ENCODE results near the gene AHSP. TPM values are rescaled to one million over a fixed set of nuclear protein-coding genes. Genes with fewer than 3 reads are reported as not detected.
"Not testable (repeated sequence)": the region's sequence is repeated elsewhere in the genome, so short reads cannot be mapped to it uniquely, and the experiment has no call there.

AHSP gene
- total RNA-seq, 2 experiments from 2014 or later: not detected

DNA sequence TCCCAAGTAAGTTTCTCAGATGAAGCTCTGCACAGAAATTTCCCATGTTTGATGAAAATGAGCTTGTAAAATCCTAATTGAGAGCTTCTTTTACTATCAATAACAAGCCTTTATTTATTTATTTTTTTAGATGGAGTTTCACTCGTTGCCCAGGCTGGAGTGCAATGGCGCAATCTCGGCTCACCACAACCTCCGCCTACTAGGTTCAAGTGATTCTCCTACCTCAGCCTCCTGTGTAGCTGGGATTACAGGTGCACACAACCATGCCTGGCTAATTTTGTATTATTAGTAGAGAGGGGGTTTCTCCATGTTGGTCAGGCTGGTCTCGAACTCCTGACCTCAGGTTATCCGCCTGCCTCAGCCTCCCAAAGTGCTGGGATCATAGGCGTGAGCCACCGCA, 24.1 kb upstream of the AHSP start:
- H3K27me3 Mint-ChIP-seq; DNase-seq; H3K27ac Mint-ChIP-seq; H3K9me3 Mint-ChIP-seq; H3K4me3 Mint-ChIP-seq; POLR2A ChIA-PET; intact Hi-C loops (cut with micrococcal nuclease): not testable (repeated sequence)
- H3K4me1 Mint-ChIP-seq (ENCODE audit: low read depth): peaks cover 29% of the 10 kb centered on the region
- CTCF ChIA-PET: interaction anchor here (0.5 to 1.5 kb wide), 3 partner anchors 60 to 521 kb away, joined by 3 read pairs; no protein-coding TSS in a partner anchor
- H3K36me3 Mint-ChIP-seq: peaks cover 11% of the 10 kb centered on the region

- no peaks in the 10 kb centered on the region for H3K9me3 Mint-ChIP-seq
- intact Hi-C loops (cut with micrococcal nuclease): loop anchor here (2.0 kb wide), 2 partner anchors 197 to 365 kb away; no protein-coding TSS in a partner anchor
- H3K27me3 Mint-ChIP-seq: no peaks in the 10 kb centered on the region
- no peak for DNase-seq
- H3K4me3 Mint-ChIP-seq: no peak overlapping the region
- H3K27ac Mint-ChIP-seq: no peak overlapping the region
- POLR2A ChIA-PET: no interaction called here
- peaks cover 12% of the 10 kb centered on the region for H3K36me3 Mint-ChIP-seq
- CTCF ChIA-PET: interaction anchor here (0.5 to 1.5 kb wide), 2 partner anchors 61 to 364 kb away, joined by 3 read pairs; no protein-coding TSS in a partner anchor
- H3K4me1 Mint-ChIP-seq (ENCODE audit: low read depth): peaks cover 34% of the 10 kb centered on the region
Observed at GRCh38 chr16:31504159-31504558, 23.5 kb upstream of the AHSP start.

DNA sequence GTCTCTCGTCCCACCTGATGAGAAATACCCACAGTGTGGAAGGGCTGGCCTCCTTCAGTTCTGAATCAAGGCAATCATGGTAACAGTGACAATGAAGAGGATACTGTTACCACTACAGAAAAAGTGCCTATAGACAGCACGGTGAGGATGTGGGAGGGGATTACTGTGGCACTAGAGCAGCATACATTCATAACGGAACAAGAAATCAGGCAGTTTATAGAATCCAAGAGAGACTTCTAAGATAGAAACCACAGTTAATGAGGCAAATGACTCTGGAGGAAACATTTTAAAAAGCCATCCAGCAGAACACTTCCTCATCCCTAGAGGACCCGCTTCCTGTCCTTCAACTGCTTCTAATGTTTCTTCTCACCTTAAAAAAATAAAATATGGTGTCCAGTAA, 22.2 kb upstream of the AHSP start:
- ChIA-PET CTCF (no interaction called here), POLR2A (interaction anchor here (1.1 to 1.2 kb wide), 2 partner anchors 47 to 369 kb away, joined by 3 to 4 read pairs; no protein-coding TSS in a partner anchor)
- no peak overlapping the region for H3K4me3 Mint-ChIP-seq
- intact Hi-C loops (cut with micrococcal nuclease): loop anchor here (2.0 kb wide), 2 partner anchors 195 to 363 kb away; no protein-coding TSS in a partner anchor
- peaks cover 12% of the 10 kb centered on the region for H3K36me3 Mint-ChIP-seq
- peaks cover 42% of the 10 kb centered on the region for H3K4me1 Mint-ChIP-seq (ENCODE audit: low read depth)
- no peaks in the 10 kb centered on the region for H3K9me3 Mint-ChIP-seq
- peak; percentile 62 for DNase-seq
- peak overlapping the region; percentile 76 for H3K27ac Mint-ChIP-seq
- H3K27me3 Mint-ChIP-seq: no peaks in the 10 kb centered on the region

- H3K36me3 Mint-ChIP-seq: peaks cover 12% of the 10 kb centered on the region
- H3K4me1 Mint-ChIP-seq (ENCODE audit: low read depth): peaks cover 44% of the 10 kb centered on the region
- intact Hi-C loops (cut with micrococcal nuclease): no loop called here
- CTCF ChIA-PET: interaction anchor here (0.6 to 2.8 kb wide), 4 partner anchors 48 to 361 kb away, joined by 3 to 19 read pairs (median 4); partner anchors contain the start of gene ARMC5
- DNase-seq: no peak
- H3K27ac Mint-ChIP-seq: peak overlapping the region; percentile 94
- no peaks in the 10 kb centered on the region for H3K9me3 Mint-ChIP-seq
- H3K4me3 Mint-ChIP-seq: peak overlapping the region; percentile 93
- H3K27me3 Mint-ChIP-seq: no peaks in the 10 kb centered on the region
- POLR2A ChIA-PET: interaction anchor here (1.2 to 2.3 kb wide), 8 partner anchors 18 to 370 kb away, joined by 3 to 11 read pairs (median 4); partner anchors contain the start of genes FUS and ZNF267
Observed at GRCh38 chr16:31507617-31507928, 20.1 kb upstream of the AHSP start.

DNA sequence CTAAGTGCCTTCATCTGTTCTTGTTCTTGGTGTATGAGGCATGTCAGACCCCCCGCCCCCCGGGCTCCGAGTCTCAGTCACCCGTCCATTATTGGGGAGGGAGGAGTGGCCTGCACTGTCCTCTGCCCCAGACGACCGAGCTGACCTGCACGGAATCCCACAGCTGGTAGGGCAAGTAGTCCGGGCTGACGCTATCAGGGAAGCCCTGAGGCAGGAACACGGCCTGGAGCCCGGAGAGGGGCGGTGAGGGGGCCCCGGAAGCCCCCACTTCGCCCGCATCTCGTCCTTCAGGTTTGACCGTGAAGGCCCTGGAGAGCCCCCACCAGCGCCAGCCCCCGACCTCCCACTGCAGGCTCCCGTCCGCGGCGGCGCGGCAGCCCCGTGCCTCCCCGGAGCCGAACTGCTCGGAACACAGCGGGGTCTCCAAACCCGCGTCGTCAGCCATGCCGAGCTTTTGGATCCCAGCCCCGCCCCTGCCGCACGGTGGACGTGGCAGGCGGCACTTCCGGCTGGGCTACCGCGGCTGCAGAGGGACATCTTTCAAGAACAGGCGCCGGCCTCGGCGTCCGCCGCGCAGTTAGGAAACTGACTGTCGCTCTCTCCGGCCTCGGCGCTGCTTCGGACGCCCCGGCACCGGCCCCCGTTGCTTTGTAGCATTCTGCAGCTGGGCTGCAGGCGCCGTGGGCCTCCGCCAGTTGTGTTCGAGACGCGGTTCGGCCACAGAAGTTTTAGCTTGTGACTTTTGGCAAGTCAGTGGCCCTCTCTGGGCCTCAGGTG, 19.6 kb upstream of the AHSP start, which contains the start of gene RUSF1:
TSS of gene RUSF1 (minus strand) at position 463 of the 777 bp plus-strand sequence. CDS start at position 445, 18 bp downstream.
- Mint-ChIP-seq H3K36me3 (peaks cover 12% of the 10 kb centered on the region), H3K9me3 (no peaks in the 10 kb centered on the region), H3K27me3 (no peaks in the 10 kb centered on the region), H3K4me3 (peak within 1 kb of the TSS; percentile 93), H3K27ac (peak within 1 kb of the TSS; percentile 94), H3K4me1 (ENCODE audit: low read depth) (peaks cover 44% of the 10 kb centered on the region)
- POLR2A ChIA-PET: interaction anchor here (0.7 to 2.3 kb wide), 8 partner anchors 18 to 369 kb away, joined by 3 to 11 read pairs (median 4); partner anchors contain the start of genes FUS and ZNF267
- intact Hi-C loops (cut with micrococcal nuclease): loop anchor here (1.0 to 2.0 kb wide), 2 partner anchors 31 to 48 kb away; no protein-coding TSS in a partner anchor
- DNase-seq: peak; percentile 92
- CTCF ChIA-PET: interaction anchor here (1.2 to 2.8 kb wide), 3 partner anchors 49 to 361 kb away, joined by 3 to 19 read pairs (median 3); partner anchors contain the start of gene ARMC5

DNA sequence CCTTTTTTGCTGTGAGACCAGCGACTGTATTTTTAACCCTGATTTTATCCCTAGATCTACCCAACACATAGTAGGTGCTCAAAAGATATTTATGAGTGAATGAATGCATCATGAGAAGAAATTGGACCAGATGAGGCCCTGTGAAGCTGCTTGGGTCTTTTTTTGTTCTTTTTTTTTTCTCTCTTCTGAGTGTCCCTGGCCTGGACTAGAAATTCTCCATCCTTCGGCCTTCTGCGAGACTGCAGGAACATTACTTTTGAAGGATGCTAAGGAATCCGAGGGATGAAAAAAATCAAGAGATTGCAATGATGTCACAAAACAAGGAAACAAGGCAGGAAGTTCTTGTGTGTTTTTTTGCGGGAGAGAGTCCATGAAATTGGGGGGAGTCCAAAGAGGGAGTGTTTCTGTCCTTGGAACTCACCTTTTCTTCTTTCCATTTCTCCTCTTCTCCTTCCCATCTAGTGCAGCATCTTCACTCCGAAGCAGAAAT, 18.9 kb upstream of the AHSP start:
- peaks cover 12% of the 10 kb centered on the region for H3K36me3 Mint-ChIP-seq
- DNase-seq: no peak
- H3K9me3 Mint-ChIP-seq: no peaks in the 10 kb centered on the region
- intact Hi-C loops (cut with micrococcal nuclease): loop anchor here (1.0 to 2.0 kb wide), 2 partner anchors 32 to 48 kb away; no protein-coding TSS in a partner anchor
- peaks cover 44% of the 10 kb centered on the region for H3K4me1 Mint-ChIP-seq (ENCODE audit: low read depth)
- no peaks in the 10 kb centered on the region for H3K27me3 Mint-ChIP-seq
- peak overlapping the region; percentile 94 for H3K27ac Mint-ChIP-seq
- CTCF ChIA-PET: interaction anchor here (1.2 to 2.8 kb wide), 3 partner anchors 49 to 360 kb away, joined by 3 to 19 read pairs (median 3); partner anchors contain the start of gene ARMC5
- H3K4me3 Mint-ChIP-seq: peak overlapping the region; percentile 93
- POLR2A ChIA-PET: interaction anchor here (0.7 to 2.3 kb wide), 7 partner anchors 19 to 369 kb away, joined by 3 to 11 read pairs (median 5); partner anchors contain the start of genes FUS and ZNF267

DNA sequence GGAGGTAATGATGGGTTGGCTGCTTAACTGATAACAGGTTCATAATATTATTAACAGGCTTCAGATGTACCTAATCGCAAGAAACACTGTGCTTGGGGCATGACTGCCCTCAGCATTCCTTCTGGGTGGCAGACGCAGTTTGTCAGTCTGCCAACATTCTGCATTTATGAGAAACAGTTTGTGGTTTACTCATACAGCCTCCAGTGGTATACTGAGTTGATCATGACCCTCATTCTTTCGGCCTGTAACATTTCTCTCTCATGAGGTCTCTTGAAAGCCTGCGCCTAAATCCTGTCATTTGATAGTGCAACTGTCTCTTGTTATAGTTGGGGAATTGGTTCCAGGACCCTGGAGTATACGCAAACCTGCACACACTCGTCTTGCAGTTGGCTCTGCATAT, 14.6 kb upstream of the AHSP start:
- Mint-ChIP-seq H3K27ac (no peak overlapping the region), H3K27me3 (peaks cover 2% of the 10 kb centered on the region), H3K36me3 (peaks cover 6% of the 10 kb centered on the region), H3K9me3 (peaks cover 12% of the 10 kb centered on the region), H3K4me3 (no peak overlapping the region), H3K4me1 (ENCODE audit: low read depth) (peaks cover 15% of the 10 kb centered on the region)
- CTCF ChIA-PET: no interaction called here
- DNase-seq: no peak
- POLR2A ChIA-PET: no interaction called here
- intact Hi-C loops (cut with micrococcal nuclease): no loop called here

- intact Hi-C loops (cut with micrococcal nuclease): no loop called here
- H3K27ac Mint-ChIP-seq: no peak overlapping the region
- no peak for DNase-seq
- H3K4me1 Mint-ChIP-seq (ENCODE audit: low read depth): peaks cover 14% of the 10 kb centered on the region
- ChIA-PET CTCF (no interaction called here), POLR2A (no interaction called here)
- peaks cover under 1% of the 10 kb centered on the region for H3K36me3 Mint-ChIP-seq
- H3K27me3 Mint-ChIP-seq: peaks cover 2% of the 10 kb centered on the region
- no peak overlapping the region for H3K4me3 Mint-ChIP-seq
- peaks cover 12% of the 10 kb centered on the region for H3K9me3 Mint-ChIP-seq
Observed at GRCh38 chr16:31513884-31514283, 13.8 kb upstream of the AHSP start.

DNA sequence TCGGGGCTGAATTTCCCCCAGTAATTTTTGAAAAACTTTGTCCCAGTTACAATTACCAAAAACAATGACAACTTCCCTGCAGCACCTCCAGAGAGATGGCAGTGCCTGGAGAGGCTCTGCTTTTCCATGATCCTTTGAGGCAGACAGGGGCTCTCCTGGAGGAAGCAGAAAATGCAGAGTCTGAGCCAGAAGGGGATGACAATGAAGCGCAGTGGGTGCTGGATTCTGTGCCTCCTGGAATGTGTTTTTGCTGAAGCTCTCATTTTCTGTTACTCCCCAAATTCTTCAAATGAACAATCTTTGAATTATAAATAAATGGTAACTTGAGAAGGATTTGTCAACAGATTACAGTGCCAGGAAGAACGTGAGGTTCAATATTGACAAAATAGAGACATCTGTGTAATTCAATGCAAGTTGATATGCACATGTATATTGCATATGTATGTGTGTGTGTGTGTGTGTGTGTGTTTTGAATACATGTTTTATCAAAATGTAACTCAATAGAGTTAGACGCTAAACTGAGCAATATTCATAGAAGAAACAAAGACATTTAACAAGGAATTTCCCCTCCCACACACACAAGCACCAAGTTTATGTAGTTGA, 9.8 kb upstream of the AHSP start:
- intact Hi-C loops (cut with micrococcal nuclease): no loop called here
- DNase-seq: no peak
- CTCF ChIA-PET: no interaction called here
- Mint-ChIP-seq H3K4me1 (ENCODE audit: low read depth) (no peaks in the 10 kb centered on the region), H3K27ac (no peak overlapping the region), H3K36me3 (no peaks in the 10 kb centered on the region), H3K4me3 (no peak overlapping the region), H3K27me3 (peaks cover 2% of the 10 kb centered on the region), H3K9me3 (peaks cover 12% of the 10 kb centered on the region)
- POLR2A ChIA-PET: no interaction called here

DNA sequence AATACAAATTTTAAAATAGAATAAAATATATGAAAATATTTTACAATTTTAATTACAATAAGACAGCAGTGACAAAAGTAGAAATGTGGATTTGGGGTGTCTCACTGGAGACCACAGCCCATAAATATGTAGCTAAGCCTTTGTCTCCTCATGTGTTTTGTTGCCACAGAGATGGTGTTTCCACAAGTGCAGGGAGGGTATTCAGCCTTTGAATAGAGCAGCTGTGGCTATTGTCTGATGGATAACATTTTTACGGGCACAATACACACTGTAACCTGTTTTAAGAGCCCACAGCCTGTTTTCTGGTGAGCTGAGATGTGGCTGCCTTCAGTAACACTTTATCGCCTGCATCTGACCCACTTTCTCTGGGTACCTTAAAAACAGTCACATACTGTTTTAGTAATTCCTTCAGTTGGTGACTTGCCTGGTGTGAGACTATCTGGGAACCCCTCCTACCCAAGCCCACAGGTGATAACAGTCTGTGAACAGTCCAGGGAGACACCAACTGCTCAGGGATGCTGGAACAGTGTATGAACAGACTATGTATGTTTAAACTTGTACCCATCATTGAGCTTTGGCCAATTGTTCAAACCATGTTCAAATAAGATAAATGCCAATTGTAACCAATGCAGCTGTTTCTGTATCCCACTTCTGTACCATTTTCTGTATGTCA, 7.8 kb upstream of the AHSP start:
- no peak overlapping the region for H3K27ac Mint-ChIP-seq
- H3K4me3 Mint-ChIP-seq: no peak overlapping the region
- H3K27me3 Mint-ChIP-seq: peaks cover 2% of the 10 kb centered on the region
- peaks cover 12% of the 10 kb centered on the region for H3K9me3 Mint-ChIP-seq
- intact Hi-C loops (cut with micrococcal nuclease): no loop called here
- H3K4me1 Mint-ChIP-seq (ENCODE audit: low read depth): no peaks in the 10 kb centered on the region
- CTCF ChIA-PET: no interaction called here
- no peak for DNase-seq
- H3K36me3 Mint-ChIP-seq: no peaks in the 10 kb centered on the region
- POLR2A ChIA-PET: no interaction called here

DNA sequence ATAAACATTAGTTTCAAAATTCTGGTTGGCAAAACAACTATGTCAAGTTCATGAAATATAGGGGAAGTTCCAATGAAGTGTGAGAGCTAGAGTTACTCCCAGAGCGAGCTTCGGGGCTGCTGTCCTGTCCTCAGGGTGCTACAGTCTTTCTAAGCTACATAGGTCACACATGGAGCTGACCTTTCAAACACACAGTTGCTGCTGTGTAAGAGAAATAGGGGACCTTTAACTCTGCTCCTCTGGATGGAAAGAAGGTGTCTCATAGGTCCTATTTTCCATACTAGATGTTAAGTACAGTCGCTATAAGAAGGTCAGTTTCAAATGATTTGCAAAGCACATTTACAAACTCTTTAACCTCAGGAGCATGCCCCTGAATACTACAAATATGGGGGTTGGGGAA, 6.3 kb upstream of the AHSP start:
- POLR2A ChIA-PET: no interaction called here
- CTCF ChIA-PET: no interaction called here
- Mint-ChIP-seq H3K4me1 (ENCODE audit: low read depth) (no peaks in the 10 kb centered on the region), H3K4me3 (no peak overlapping the region), H3K27me3 (peaks cover 5% of the 10 kb centered on the region), H3K27ac (no peak overlapping the region), H3K36me3 (no peaks in the 10 kb centered on the region), H3K9me3 (peaks cover 12% of the 10 kb centered on the region)
- intact Hi-C loops (cut with micrococcal nuclease): no loop called here
- DNase-seq: no peak
